Progenitor cell of endocrine pancreas (in vitro differentiated cells): ENCODE results near the gene RARA. TPM values are rescaled to one million over a fixed set of nuclear protein-coding genes. Genes with fewer than 3 reads are reported as not detected.
"Not testable (repeated sequence)": the region's sequence is repeated elsewhere in the genome, so short reads cannot be mapped to it uniquely, and the experiment has no call there.

Experiments used
- DNase-seq: peaks from one replicate; pipeline ENCODE4 v3.0.0; 2021; ENCODE audit warnings: low spot score; ENCODE audit not compliant: unreplicated experiment
- H3K27ac Mint-ChIP-seq: 2 replicates; pipeline ENCODE4 v1.8.0; 2021; ENCODE audit warnings: mild to moderate bottlenecking, moderate library complexity, mixed read lengths
- H3K27me3 Mint-ChIP-seq: 2 replicates; pipeline ENCODE4 v1.8.0; 2021; ENCODE audit warnings: mixed read lengths
- H3K36me3 Mint-ChIP-seq: 2 replicates; pipeline ENCODE4 v1.8.0; 2022; ENCODE audit warnings: mixed read lengths; ENCODE audit not compliant: insufficient read depth
- H3K4me1 Mint-ChIP-seq: 2 replicates; pipeline ENCODE4 v1.8.0; 2021; ENCODE audit warnings: low read depth, mixed read lengths
- H3K4me3 Mint-ChIP-seq: 2 replicates; pipeline ENCODE4 v1.8.0; 2021; ENCODE audit warnings: low read depth, mild to moderate bottlenecking, moderate library complexity, mixed read lengths
- H3K9me3 Mint-ChIP-seq: 2 replicates; pipeline ENCODE4 v1.8.0; 2021; ENCODE audit warnings: low read depth, mixed read lengths
- CTCF ChIP-seq: fragments of 200-600 bp; sonication (generic); IDR thresholded peaks from one replicate; pipeline ENCODE4 v1.5.0; 2021; ENCODE audit warnings: antibody characterized with exemption, mild to moderate bottlenecking; ENCODE audit not compliant: unreplicated experiment
- total RNA-seq: library from RNA; stranded (reverse); gene quantifications from 2 replicates; pipeline ENCODE4 v1.2.1, GENCODE V29; 2021

RARA gene
- total RNA-seq, 1 donor from 2014 or later = 50.8 TPM

DNA sequence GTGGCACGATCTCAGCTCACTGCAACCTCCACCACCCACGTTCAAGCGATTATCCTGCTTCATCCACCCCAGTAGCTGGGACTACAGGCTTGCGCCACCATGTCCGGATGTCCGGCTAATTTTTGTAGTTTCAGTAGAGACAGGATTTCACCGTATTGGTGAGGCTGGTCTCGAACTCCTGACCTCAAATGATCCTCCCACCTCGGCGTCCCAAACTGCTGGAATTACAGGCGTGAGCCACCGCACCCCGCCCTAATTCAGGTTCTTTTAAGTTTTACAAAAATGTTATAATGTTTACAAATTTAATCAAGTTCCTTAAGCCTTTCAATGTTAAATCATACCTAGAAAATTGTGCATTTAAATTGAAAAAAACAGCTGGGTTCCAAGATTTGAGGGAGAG lies 68.9 kb downstream of the RARA start:
- H3K4me1 Mint-ChIP-seq = no peaks in the 10 kb centered on the region
- H3K36me3 Mint-ChIP-seq = no peaks in the 10 kb centered on the region
- H3K27ac Mint-ChIP-seq = no peak overlapping the region
- no peaks in the 10 kb centered on the region for H3K9me3 Mint-ChIP-seq
- TF ChIP-seq CTCF = no peak
- H3K4me3 Mint-ChIP-seq = no peak overlapping the region
- H3K27me3 Mint-ChIP-seq = no peaks in the 10 kb centered on the region
- DNase-seq = no peak

DNA sequence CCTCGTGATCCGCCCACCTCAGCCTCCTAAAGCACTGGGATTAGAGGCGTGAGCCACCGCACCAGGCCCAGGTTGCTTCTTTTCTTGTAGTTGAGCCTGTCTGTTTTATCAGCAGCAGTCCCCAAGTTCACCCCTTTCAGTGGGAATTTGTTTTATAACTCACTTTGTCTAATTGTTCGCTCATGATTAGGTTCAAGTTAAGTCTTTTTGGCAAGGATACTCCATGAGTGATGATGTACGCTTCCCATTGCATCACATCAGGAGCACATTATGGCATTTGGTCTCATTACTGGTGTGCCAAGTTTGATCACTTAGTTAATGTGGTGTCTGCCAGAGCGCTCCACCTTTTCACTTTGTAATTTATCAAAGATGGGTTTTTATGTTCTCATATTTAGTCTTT lies 70.0 kb downstream of the RARA start:
- TF ChIP-seq CTCF = no peak
- no peak for DNase-seq
- H3K9me3 Mint-ChIP-seq = no peaks in the 10 kb centered on the region
- no peak overlapping the region for H3K27ac Mint-ChIP-seq
- H3K4me3 Mint-ChIP-seq = no peak overlapping the region
- H3K36me3 Mint-ChIP-seq = no peaks in the 10 kb centered on the region
- no peaks in the 10 kb centered on the region for H3K27me3 Mint-ChIP-seq
- H3K4me1 Mint-ChIP-seq = no peaks in the 10 kb centered on the region

GRCh38 chr17:40382251-40382650 lies 73.3 kb downstream of the RARA start:
- no peak for TF ChIP-seq CTCF
- DNase-seq = no peak
- no peak overlapping the region for H3K4me3 Mint-ChIP-seq
- no peaks in the 10 kb centered on the region for H3K4me1 Mint-ChIP-seq
- no peaks in the 10 kb centered on the region for H3K36me3 Mint-ChIP-seq
- no peak overlapping the region for H3K27ac Mint-ChIP-seq
- no peaks in the 10 kb centered on the region for H3K9me3 Mint-ChIP-seq
- H3K27me3 Mint-ChIP-seq = no peaks in the 10 kb centered on the region

GRCh38 chr17:40386555-40386954 lies 77.6 kb downstream of the RARA start:
- not testable (repeated sequence) for H3K4me1 Mint-ChIP-seq, H3K4me3 Mint-ChIP-seq, DNase-seq, H3K9me3 Mint-ChIP-seq, H3K36me3 Mint-ChIP-seq, H3K27ac Mint-ChIP-seq, H3K27me3 Mint-ChIP-seq

DNA sequence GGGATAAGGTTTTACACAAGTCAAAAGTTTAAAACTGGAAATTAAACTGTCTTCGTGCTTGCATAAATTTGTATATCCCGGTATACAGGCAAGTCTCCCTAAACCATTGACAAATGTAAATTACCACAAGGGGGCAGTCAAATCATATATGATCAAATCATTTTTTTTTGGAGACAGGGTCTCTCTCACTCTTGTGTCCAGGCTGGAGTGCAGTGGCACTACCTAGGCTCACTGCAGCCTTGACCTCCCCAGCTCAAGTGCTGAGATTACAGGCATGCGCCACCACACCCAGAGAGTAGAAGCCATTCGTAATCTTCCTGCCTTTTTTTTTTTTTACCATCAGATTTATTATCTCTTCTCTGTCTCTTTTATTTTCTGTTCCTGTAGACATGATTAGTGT lies 90.2 kb downstream of the RARA start:
- DNase-seq = no peak
- H3K4me3 Mint-ChIP-seq = no peak overlapping the region

More for the DNA sequence above, 90.2 kb downstream of the RARA start:
- peak; percentile 64 for TF ChIP-seq CTCF
- no peak overlapping the region for H3K27ac Mint-ChIP-seq
- H3K27me3 Mint-ChIP-seq = no peaks in the 10 kb centered on the region
- peaks cover 11% of the 10 kb centered on the region for H3K36me3 Mint-ChIP-seq
- H3K4me1 Mint-ChIP-seq = peaks cover 2% of the 10 kb centered on the region
- no peaks in the 10 kb centered on the region for H3K9me3 Mint-ChIP-seq
